Astrocyte of the cerebellum (primary cell): ENCODE measurements around the gene CCR4.
A peak's percentile ranks its signal among the peaks of the same experiment; 100 is the strongest.
"Not testable (repeated sequence)": the region's sequence is repeated elsewhere in the genome, so short reads cannot be mapped to it uniquely, and the experiment has no call there.

Source experiments
- DNase-seq: peaks from one replicate; pipeline ENCODE4 v3.0.0-alpha.2; 2011; ENCODE audit warnings: low read depth
- H3K4me3 ChIP-seq: 2 replicates; pipeline ENCODE4 v1.5.1; 2011; ENCODE audit warnings: mild to moderate bottlenecking, low read depth, low read length, moderate library complexity
- in situ Hi-C: cut with HindIII; loops from 2 replicates; pipeline ENCODE4 v1.10.0; 2017; ENCODE audit warnings: low sequenced_read_pairs
- TF ChIP-seq, protein P1 (sequence below): IDR thresholded peaks from 2 replicates; pipeline ENCODE4 v1.5.1; 2012; ENCODE audit warnings: low read length, low read depth, moderate library complexity, mild to moderate bottlenecking; ENCODE audit errors: missing control alignments

The CCR4 gene

DNA sequence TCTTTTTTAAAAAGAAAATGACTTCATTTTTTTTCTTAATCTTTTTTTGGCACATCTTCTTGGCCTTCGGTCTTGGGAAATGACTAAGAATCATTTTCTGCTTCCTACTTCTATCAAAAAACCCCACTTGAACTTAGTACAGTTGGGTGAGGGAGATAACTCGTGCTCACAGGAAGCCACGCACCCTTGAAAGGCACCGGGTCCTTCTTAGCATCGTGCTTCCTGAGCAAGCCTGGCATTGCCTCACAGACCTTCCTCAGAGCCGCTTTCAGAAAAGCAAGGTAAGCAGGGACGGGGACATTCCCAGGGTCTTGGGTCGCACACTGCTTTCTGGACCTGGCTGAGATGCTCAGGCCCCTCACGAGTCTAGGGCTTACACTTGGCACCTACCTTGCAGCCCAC lies at the start of gene CCR4:
Gene CCR4 (plus strand): TSS at position 235 of the 402 bp plus-strand sequence. CDS start 1,779 bp downstream, outside the sequence.
- TF ChIP-seq, protein P1, sequence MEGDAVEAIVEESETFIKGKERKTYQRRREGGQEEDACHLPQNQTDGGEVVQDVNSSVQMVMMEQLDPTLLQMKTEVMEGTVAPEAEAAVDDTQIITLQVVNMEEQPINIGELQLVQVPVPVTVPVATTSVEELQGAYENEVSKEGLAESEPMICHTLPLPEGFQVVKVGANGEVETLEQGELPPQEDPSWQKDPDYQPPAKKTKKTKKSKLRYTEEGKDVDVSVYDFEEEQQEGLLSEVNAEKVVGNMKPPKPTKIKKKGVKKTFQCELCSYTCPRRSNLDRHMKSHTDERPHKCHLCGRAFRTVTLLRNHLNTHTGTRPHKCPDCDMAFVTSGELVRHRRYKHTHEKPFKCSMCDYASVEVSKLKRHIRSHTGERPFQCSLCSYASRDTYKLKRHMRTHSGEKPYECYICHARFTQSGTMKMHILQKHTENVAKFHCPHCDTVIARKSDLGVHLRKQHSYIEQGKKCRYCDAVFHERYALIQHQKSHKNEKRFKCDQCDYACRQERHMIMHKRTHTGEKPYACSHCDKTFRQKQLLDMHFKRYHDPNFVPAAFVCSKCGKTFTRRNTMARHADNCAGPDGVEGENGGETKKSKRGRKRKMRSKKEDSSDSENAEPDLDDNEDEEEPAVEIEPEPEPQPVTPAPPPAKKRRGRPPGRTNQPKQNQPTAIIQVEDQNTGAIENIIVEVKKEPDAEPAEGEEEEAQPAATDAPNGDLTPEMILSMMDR, result no peak
- no peak for DNase-seq
- in situ Hi-C loops, result no loop called here
- H3K4me3 ChIP-seq, result no peak within 1 kb of the TSS

DNA sequence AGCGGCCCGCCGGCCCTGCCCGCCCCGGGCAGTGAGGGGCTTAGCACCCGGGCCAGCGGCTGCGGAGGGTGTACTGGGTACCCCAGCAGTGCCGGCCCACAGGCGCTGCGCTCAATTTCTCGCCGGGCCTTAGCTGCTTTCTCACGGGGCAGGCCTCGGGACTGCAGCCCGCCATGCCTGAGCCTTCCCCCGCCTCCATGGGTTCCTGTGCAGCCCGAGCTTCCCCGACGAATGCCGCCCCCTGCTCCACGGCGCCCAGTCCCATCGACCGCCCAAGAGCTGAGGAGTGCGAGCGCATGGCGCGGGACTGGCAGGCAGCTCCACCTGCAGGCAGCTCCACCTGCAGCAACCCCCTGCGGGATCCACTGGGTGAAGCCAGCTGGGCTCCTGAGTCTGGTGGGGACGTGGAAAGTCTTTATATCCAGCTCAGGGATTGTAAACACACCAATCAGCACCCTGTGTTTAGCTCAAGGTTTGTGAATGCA lies 48.5 kb upstream of the CCR4 start:
- in situ Hi-C loops, H3K4me3 ChIP-seq, DNase-seq: not testable (repeated sequence)

DNA sequence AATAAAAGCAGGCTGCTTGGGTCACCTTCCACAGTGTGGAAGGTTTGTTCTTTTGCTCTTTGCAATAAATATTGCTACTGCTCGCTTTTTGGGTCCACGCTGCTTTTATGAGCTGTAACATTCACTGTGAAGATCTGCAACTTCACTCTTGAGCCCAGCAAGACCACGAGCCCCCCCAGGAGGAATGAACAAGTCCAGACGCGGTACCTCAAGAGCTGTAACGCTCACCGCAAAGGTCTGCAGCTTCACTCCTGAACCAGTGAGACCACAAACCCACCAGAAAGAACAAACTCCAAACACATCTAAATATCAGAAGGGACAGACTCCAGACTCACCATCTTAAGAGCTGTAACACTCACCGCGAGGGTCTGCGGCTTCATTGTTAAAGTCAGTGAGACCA lies 47.5 kb upstream of the CCR4 start:
- in situ Hi-C loops, result no loop called here
- DNase-seq, result no peak
- TF ChIP-seq, protein P1, result no peak
- H3K4me3 ChIP-seq, result no peak overlapping the region

DNA sequence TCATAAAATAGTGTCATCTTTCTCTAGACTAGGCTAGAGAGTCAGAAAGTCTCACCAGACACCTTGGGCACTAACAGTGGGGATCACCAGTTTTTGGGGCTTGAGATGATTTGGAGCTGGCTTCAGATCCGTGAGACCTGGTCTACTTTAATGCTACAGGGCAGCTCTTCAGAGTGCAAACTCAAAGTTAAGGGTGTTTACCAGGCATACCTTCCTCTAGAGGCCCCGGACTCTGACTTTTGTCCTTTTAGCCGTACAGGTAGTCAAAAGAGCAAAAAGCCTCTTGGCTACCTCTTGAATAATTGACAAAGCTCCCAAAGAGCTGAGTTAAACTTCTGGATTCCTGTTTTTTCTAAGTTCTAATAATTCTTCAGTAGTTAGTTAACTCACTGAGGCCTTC lies 41.4 kb upstream of the CCR4 start:
- no peak overlapping the region for H3K4me3 ChIP-seq
- DNase-seq, result no peak
- in situ Hi-C loops, result no loop called here
- TF ChIP-seq, protein P1, result no peak

DNA sequence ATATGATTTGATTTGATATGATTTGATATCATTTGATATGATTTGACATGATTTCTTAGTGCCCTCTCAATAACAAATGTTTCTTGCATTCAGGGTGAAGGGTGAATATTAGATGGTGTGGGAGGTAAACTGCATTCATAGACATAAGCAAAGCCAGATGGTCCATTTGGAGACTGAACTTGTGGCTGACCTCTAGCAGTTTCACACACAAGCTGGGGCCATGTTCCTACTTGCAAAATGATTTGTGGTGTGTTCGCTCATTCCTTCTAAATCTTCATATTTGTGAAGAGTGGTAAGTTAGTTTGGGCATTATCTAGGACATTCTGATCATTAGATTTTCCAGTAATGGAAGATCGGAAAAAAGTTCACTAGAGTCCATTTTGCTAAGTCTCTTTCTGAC lies 40.5 kb upstream of the CCR4 start:
- in situ Hi-C loops, result no loop called here
- DNase-seq, result no peak
- TF ChIP-seq, protein P1, result no peak
- H3K4me3 ChIP-seq, result no peak overlapping the region

DNA sequence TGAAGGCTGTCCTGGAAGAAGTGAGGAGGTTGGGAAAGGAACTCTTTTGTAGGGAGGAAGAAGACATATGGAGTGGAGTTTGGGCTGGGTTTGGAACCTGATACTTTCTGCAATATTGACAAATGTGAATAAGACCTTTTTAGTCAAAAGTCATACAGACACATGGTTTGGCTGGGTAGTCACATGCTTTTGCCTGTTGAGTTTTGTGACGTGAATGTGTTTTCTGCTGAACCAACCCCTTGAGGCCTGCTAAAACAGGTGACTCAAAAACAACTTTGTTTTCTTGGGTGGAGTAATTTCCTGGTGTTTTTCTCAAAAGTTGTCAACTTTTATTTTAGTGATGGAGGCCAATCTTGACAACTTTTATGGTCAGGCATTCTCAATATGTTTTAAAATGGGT lies 39.4 kb upstream of the CCR4 start:
- in situ Hi-C loops, result no loop called here
- DNase-seq, result no peak
- TF ChIP-seq, protein P1, result no peak
- no peak overlapping the region for H3K4me3 ChIP-seq

DNA sequence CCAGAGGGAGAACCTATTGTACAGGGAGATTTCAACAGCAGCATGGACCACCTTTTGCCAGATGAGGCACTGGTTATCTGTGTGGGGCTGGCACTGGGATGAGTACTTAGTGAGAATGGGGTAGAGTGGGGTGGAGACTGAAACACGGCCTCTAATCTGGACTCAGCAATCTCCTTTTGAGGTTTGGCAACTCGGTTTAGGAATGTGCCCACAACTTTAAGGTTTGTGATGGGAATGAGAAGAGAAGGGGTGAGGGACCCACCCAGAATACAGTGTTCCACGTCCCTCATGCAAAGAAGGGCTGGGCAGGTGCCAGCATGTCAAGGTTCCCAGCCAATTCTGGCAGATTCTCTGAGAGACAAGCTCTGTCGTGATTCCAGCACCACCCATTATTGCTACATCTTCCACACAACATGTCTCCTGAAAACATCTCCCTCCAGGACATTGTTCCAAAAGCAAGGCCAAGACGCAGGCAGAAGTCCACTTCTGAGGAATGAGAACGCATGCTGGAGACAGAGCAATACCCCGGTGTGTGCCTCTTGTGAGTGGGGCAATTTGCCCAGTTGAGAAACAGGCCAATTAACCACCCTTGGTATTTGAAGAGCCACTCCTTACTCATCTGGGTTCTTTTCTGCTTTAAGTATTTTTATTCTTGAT lies 37.5 kb upstream of the CCR4 start:
- in situ Hi-C loops, result no loop called here
- TF ChIP-seq, protein P1, result no peak
- peak; percentile 16 for DNase-seq
- no peak overlapping the region for H3K4me3 ChIP-seq
